Pulmonary artery endothelial cell (primary cell): ENCODE results near the gene P2RX1. TPM values are rescaled to one million over a fixed set of nuclear protein-coding genes. Genes with fewer than 3 reads are reported as not detected.
"Not testable (repeated sequence)": the region's sequence is repeated elsewhere in the genome, so short reads cannot be mapped to it uniquely, and the experiment has no call there.

Experiments used
- DNase-seq: peaks from one replicate; pipeline ENCODE4 v3.0.0-alpha.2; 2011; ENCODE audit warnings: low read depth, low spot score
- total RNA-seq: library from RNA; depleted of rRNA; stranded (reverse); fragments of >200 nt; gene quantifications from 2 replicates; pipeline ENCODE4 v1.2.3, GENCODE V29; 2014

The P2RX1 gene
- total RNA-seq, 1 donor from 2014 or later = not detected

GRCh38 chr17:3861761-3862681 lies 54.2 kb downstream of the P2RX1 start:
- no peak for DNase-seq

GRCh38 chr17:3860939-3861700 lies 55.1 kb downstream of the P2RX1 start:
- DNase-seq = no peak

GRCh38 chr17:3859940-3860339 lies 56.3 kb downstream of the P2RX1 start:
- DNase-seq = no peak

- no peak for DNase-seq
Observed at GRCh38 chr17:3857261-3858105, 58.8 kb downstream of the P2RX1 start.

- not testable (repeated sequence) for DNase-seq
Observed at GRCh38 chr17:3854204-3854603, 62.1 kb downstream of the P2RX1 start.

- no peak for DNase-seq
Observed at GRCh38 chr17:3852561-3852960, 63.7 kb downstream of the P2RX1 start.

GRCh38 chr17:3851461-3852100 lies 64.7 kb downstream of the P2RX1 start:
- DNase-seq = no peak

GRCh38 chr17:3848229-3848835 lies 67.9 kb downstream of the P2RX1 start:
- DNase-seq = no peak

- no peak for DNase-seq
Observed at GRCh38 chr17:3847165-3847670, 69.0 kb downstream of the P2RX1 start.

Other genes starting within 250 kb of the P2RX1 start
- 166 and 230 TPM in 2 replicates for gene TAX1BP3, start 247.9 kb downstream of the P2RX1 start, total RNA-seq
- gene EMC6, start 247.7 kb downstream of the P2RX1 start, total RNA-seq = 17.6 and 23.2 TPM in 2 replicates
- 0.13 and 0.35 TPM in 2 replicates for gene P2RX5, start 220.3 kb downstream of the P2RX1 start, total RNA-seq
- gene HASPIN, start 192.6 kb downstream of the P2RX1 start, total RNA-seq = 8.9 and 14.9 TPM in 2 replicates
- gene ITGAE, start 115.3 kb downstream of the P2RX1 start, total RNA-seq = 19.2 and 23.5 TPM in 2 replicates
- gene NCBP3, start 70.2 kb downstream of the P2RX1 start, total RNA-seq = 19.9 and 27.6 TPM in 2 replicates
- 3.4 and 3.8 TPM in 2 replicates for gene CAMKK1, start 23.4 kb downstream of the P2RX1 start, total RNA-seq
- gene ATP2A3, start 48.0 kb upstream of the P2RX1 start, total RNA-seq = 0.53 and 3.6 TPM in 2 replicates
- 31.8 and 47.1 TPM in 2 replicates for gene ZZEF1, start 226.6 kb upstream of the P2RX1 start, total RNA-seq
- 16.4 and 43.4 TPM in 2 replicates for gene CYB5D2, start 226.7 kb upstream of the P2RX1 start, total RNA-seq